Natural killer cell treated with Interleukin-12 subunit alpha and Interleukin-12 subunit beta and Interleukin-15 and Interleukin-18, amount 100 ng/mL, for 72 hours (primary cell): ENCODE data around the gene POLR1A. TPM values are rescaled to one million over a fixed set of nuclear protein-coding genes. Genes with fewer than 3 reads are reported as not detected.
A peak's percentile ranks its signal among the peaks of the same experiment; 100 is the strongest.

Experiments used
- ATAC-seq, 2 donors: fragments of 150-1000 bp; cut with Tn5 transposase in 1 of 2; sonication (Bioruptor Pico), chemical (Tn5 transposase) in 1 of 2; 2 replicates each; pipeline ENCODE4 v1.10.0; 2021
- DNase-seq: peaks from one replicate; pipeline ENCODE4 v3.0.0; 2022; ENCODE audit warnings: low spot score
- H3K27ac Mint-ChIP-seq, 2 donors: 1 replicate in 1 of 2; 2 replicates in 1 of 2; pipeline ENCODE4 v1.8.0; 2022; ENCODE audit warnings: mixed read lengths in 2 of 2, mild to moderate bottlenecking in 1 of 2, moderate library complexity in 1 of 2
- H3K27me3 Mint-ChIP-seq, 2 donors: 1 replicate in 1 of 2; 2 replicates in 1 of 2; pipeline ENCODE4 v1.8.0; 2022; ENCODE audit warnings: mixed read lengths in 2 of 2
- H3K36me3 Mint-ChIP-seq: one replicate; pipeline ENCODE4 v1.8.0; 2022; ENCODE audit warnings: mixed read lengths
- H3K4me1 Mint-ChIP-seq, 2 donors: 1 replicate in 1 of 2; 2 replicates in 1 of 2; pipeline ENCODE4 v1.8.0; 2022; ENCODE audit warnings: low read depth in 2 of 2, mixed read lengths in 2 of 2, mild to moderate bottlenecking in 1 of 2
- H3K4me3 Mint-ChIP-seq: one replicate; pipeline ENCODE4 v1.8.0; 2022; ENCODE audit warnings: mixed read lengths
- H3K9me3 Mint-ChIP-seq: 2 replicates; pipeline ENCODE4 v1.8.0; 2022; ENCODE audit warnings: mixed read lengths
- total RNA-seq, 2 donors: library from RNA; stranded (reverse); gene quantifications; one replicate each; pipeline ENCODE4 v1.2.3, GENCODE V29; 2022

Gene POLR1A
- total RNA-seq, 2 donors from 2014 or later = 51.7 to 99.2 TPM

GRCh38 chr2:86006524-86006923 is 99.2 kb downstream of the POLR1A start:
- Mint-ChIP-seq H3K36me3 (no peaks in the 10 kb centered on the region), H3K4me1 (peaks cover 3 to 5% of the 10 kb centered on the region in 2 donors), H3K27me3 (no peaks in the 10 kb centered on the region), H3K9me3 (no peaks in the 10 kb centered on the region), H3K4me3 (no peak overlapping the region), H3K27ac (no peak overlapping the region)
- no peak for ATAC-seq
- no peak for DNase-seq

GRCh38 chr2:86003967-86004366 is 101.7 kb downstream of the POLR1A start:
- no peak for DNase-seq
- H3K27ac Mint-ChIP-seq = no peak overlapping the region
- ATAC-seq = no peak
- no peaks in the 10 kb centered on the region for H3K36me3 Mint-ChIP-seq
- no peaks in the 10 kb centered on the region for H3K9me3 Mint-ChIP-seq
- H3K27me3 Mint-ChIP-seq = no peaks in the 10 kb centered on the region
- H3K4me1 Mint-ChIP-seq = peaks cover 20 to 27% of the 10 kb centered on the region in 2 donors
- H3K4me3 Mint-ChIP-seq = no peak overlapping the region

- no peaks in the 10 kb centered on the region for H3K36me3 Mint-ChIP-seq
- H3K27me3 Mint-ChIP-seq = no peaks in the 10 kb centered on the region
- no peak for DNase-seq
- no peaks in the 10 kb centered on the region for H3K9me3 Mint-ChIP-seq
- peak overlapping the region in 1 of 2 donors; percentile 36 for H3K27ac Mint-ChIP-seq
- H3K4me1 Mint-ChIP-seq = peaks cover 23 to 31% of the 10 kb centered on the region in 2 donors
- no peak overlapping the region for H3K4me3 Mint-ChIP-seq
- no peak for ATAC-seq
Observed at GRCh38 chr2:86003104-86003503, 102.6 kb downstream of the POLR1A start.

- Mint-ChIP-seq H3K27ac (no peak overlapping the region), H3K27me3 (no peaks in the 10 kb centered on the region), H3K9me3 (no peaks in the 10 kb centered on the region), H3K4me1 (peaks cover 25 to 31% of the 10 kb centered on the region in 2 donors), H3K36me3 (no peaks in the 10 kb centered on the region), H3K4me3 (no peak overlapping the region)
- ATAC-seq = no peak
- no peak for DNase-seq
Observed at GRCh38 chr2:86002375-86002774, 103.3 kb downstream of the POLR1A start.

- no peak for DNase-seq
- Mint-ChIP-seq H3K9me3 (no peaks in the 10 kb centered on the region), H3K27me3 (no peaks in the 10 kb centered on the region), H3K4me1 (peaks cover 32 to 41% of the 10 kb centered on the region in 2 donors), H3K36me3 (no peaks in the 10 kb centered on the region), H3K27ac (peak overlapping the region; percentile 7 to 89), H3K4me3 (no peak overlapping the region)
- no peak for ATAC-seq
Observed at GRCh38 chr2:86001326-86001725, 104.4 kb downstream of the POLR1A start.

- Mint-ChIP-seq H3K36me3 (no peaks in the 10 kb centered on the region), H3K27ac (peak overlapping the region; percentile 7 to 89), H3K27me3 (no peaks in the 10 kb centered on the region), H3K4me1 (peaks cover 32 to 41% of the 10 kb centered on the region in 2 donors), H3K9me3 (no peaks in the 10 kb centered on the region), H3K4me3 (no peak overlapping the region)
- DNase-seq = no peak
- no peak for ATAC-seq
Observed at GRCh38 chr2:86000938-86001312, 104.8 kb downstream of the POLR1A start.

GRCh38 chr2:86000131-86000937 is 105.4 kb downstream of the POLR1A start:
- H3K36me3 Mint-ChIP-seq = no peaks in the 10 kb centered on the region
- peaks cover 38 to 41% of the 10 kb centered on the region in 2 donors for H3K4me1 Mint-ChIP-seq
- no peak for DNase-seq
- ATAC-seq = no peak
- peak overlapping the region; percentile 46 for H3K4me3 Mint-ChIP-seq
- peak overlapping the region; percentile 89 to 93 for H3K27ac Mint-ChIP-seq
- H3K27me3 Mint-ChIP-seq = no peaks in the 10 kb centered on the region
- H3K9me3 Mint-ChIP-seq = no peaks in the 10 kb centered on the region

GRCh38 chr2:85999061-85999831 is 106.4 kb downstream of the POLR1A start:
- Mint-ChIP-seq H3K27me3 (no peaks in the 10 kb centered on the region), H3K27ac (peak overlapping the region; percentile 89 to 93)

GRCh38 chr2:85998071-85998991 is 107.4 kb downstream of the POLR1A start:
- no peak for DNase-seq
- Mint-ChIP-seq H3K36me3 (no peaks in the 10 kb centered on the region), H3K9me3 (no peaks in the 10 kb centered on the region), H3K4me3 (peak overlapping the region; percentile 46), H3K27me3 (no peaks in the 10 kb centered on the region), H3K4me1 (peaks cover 50 to 55% of the 10 kb centered on the region in 2 donors), H3K27ac (peak overlapping the region; percentile 89 to 93)
- no peak for ATAC-seq

More at GRCh38 chr2:85999061-85999831, 106.4 kb downstream of the POLR1A start:
- Mint-ChIP-seq H3K4me1 (peaks cover 44 to 49% of the 10 kb centered on the region in 2 donors), H3K36me3 (no peaks in the 10 kb centered on the region), H3K9me3 (no peaks in the 10 kb centered on the region), H3K4me3 (peak overlapping the region; percentile 46)
- peak; percentile 77 to 89 for ATAC-seq
- DNase-seq = no peak

GRCh38 chr2:85997017-85997970 is 108.4 kb downstream of the POLR1A start:
- H3K27ac Mint-ChIP-seq = peak overlapping the region; percentile 37 to 50
- no peaks in the 10 kb centered on the region for H3K27me3 Mint-ChIP-seq
- no peaks in the 10 kb centered on the region for H3K9me3 Mint-ChIP-seq
- peaks cover 50 to 55% of the 10 kb centered on the region in 2 donors for H3K4me1 Mint-ChIP-seq
- no peak overlapping the region for H3K4me3 Mint-ChIP-seq
- ATAC-seq = no peak
- DNase-seq = no peak
- H3K36me3 Mint-ChIP-seq = no peaks in the 10 kb centered on the region

- Mint-ChIP-seq H3K9me3 (no peaks in the 10 kb centered on the region), H3K4me1 (peaks cover 50 to 55% of the 10 kb centered on the region in 2 donors), H3K27ac (peak overlapping the region; percentile 37 to 50), H3K36me3 (no peaks in the 10 kb centered on the region), H3K4me3 (no peak overlapping the region), H3K27me3 (no peaks in the 10 kb centered on the region)
- DNase-seq = no peak
- no peak for ATAC-seq
Observed at GRCh38 chr2:85996591-85996990, 109.1 kb downstream of the POLR1A start.

GRCh38 chr2:85995648-85996529 is 109.8 kb downstream of the POLR1A start:
- no peaks in the 10 kb centered on the region for H3K27me3 Mint-ChIP-seq
- H3K4me1 Mint-ChIP-seq = peaks cover 47 to 53% of the 10 kb centered on the region in 2 donors
- H3K9me3 Mint-ChIP-seq = no peaks in the 10 kb centered on the region
- no peak overlapping the region for H3K4me3 Mint-ChIP-seq
- H3K36me3 Mint-ChIP-seq = no peaks in the 10 kb centered on the region
- DNase-seq (no peak), ATAC-seq (no peak)
- H3K27ac Mint-ChIP-seq = peak overlapping the region; percentile 76 to 91
